ENCODE measurements around the gene KCNJ12. TPM values are rescaled to one million over a fixed set of nuclear protein-coding genes. Genes with fewer than 3 reads are reported as not detected.

Gene KCNJ12
- total RNA-seq, 1 experiment from 2014 or later, result 5.8 TPM

DNA sequence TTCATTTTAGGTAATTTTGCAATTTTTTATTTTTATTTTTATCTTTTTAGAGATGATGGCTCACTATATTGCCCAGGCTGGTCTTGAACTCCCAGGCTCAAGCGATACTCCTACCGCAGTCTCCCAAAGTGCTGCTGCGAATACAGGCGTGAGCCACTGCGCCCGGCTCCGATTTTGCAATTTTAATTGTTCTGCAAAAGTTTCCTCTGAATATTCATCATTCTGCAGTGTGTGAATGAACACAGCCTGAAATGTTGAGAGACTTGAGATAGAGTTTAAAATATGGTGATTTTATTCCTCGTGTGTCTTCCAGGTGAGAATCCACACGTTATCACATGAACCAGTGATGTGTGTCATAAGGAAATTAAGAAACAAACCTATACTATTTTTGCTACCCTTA is 75.8 kb downstream of the KCNJ12 start:
- ATAC-seq (no peak), DNase-seq (ENCODE audit: low read depth, low spot score) (no peak)
- ChIA-PET CTCF (no interaction called here), POLR2A (no interaction called here), RAD21 (ENCODE audit: low non-redundant PET in 1 of 2, low total read pairs in 2 of 2, uncharacterized antibody in 2 of 2, unreplicated experiment in 2 of 2) (no interaction called here)
- no peaks in the 10 kb centered on the region for H3K27me3 ChIP-seq (ENCODE audit: insufficient read depth, low read length)
- H4K20me1 ChIP-seq (ENCODE audit: insufficient read depth), result no peaks in the 10 kb centered on the region
- peaks cover 0 to 6% of the 10 kb centered on the region in 2 experiments; a peak in 1 of 4 replicates for H3K4me1 ChIP-seq (ENCODE audit: control insufficient read depth in 1 of 2, insufficient read depth in 2 of 2, low read length in 2 of 2)
- no peak overlapping the region for H3K9ac ChIP-seq (ENCODE audit: low read length)
- BruUV-seq (replicated peaks), result no TSS peak
- no peak overlapping the region for H2AFZ ChIP-seq (ENCODE audit: low read depth, low read length, poor library complexity, severe bottlenecking)
- no peak overlapping the region for H3K27ac ChIP-seq (ENCODE audit: low read depth, low read length)
- no peak overlapping the region for H3K4me2 ChIP-seq (ENCODE audit: low read length)
- no peaks in the 10 kb centered on the region for H3K36me3 ChIP-seq (ENCODE audit: control insufficient read depth in 1 of 2, insufficient read depth in 2 of 2, low read length in 2 of 2)
- TF ChIP-seq SRF (IDR thresholded peaks at IDR 0.05; ENCODE audit: low read depth) (no peak), MAX (IDR thresholded peaks at IDR 0.05) (no peak), ATF3 (IDR thresholded peaks at IDR 0.05) (no peak), TCF7L2 (IDR thresholded peaks at IDR 0.05; ENCODE audit: borderline replicate concordance, extremely low read depth, insufficient read depth, insufficient read length) (no peak), ZNF274 (IDR thresholded peaks at IDR 0.05; ENCODE audit: low read depth, low read length) (no peak), CEBPB (IDR thresholded peaks at IDR 0.05; ENCODE audit: low read depth) (no peak), REST (IDR thresholded peaks at IDR 0.05; ENCODE audit: low read depth) (no peak), FOSL1 (IDR thresholded peaks at IDR 0.05; ENCODE audit: low read depth) (no peak), YY1 (IDR thresholded peaks at IDR 0.05; ENCODE audit: extremely low read depth, insufficient replicate concordance, low read depth, low read length) (no peak), SP1 (IDR thresholded peaks at IDR 0.05; ENCODE audit: low read depth) (no peak), RAD21 (IDR thresholded peaks at IDR 0.05; ENCODE audit: low read depth) (no peak), CTCF (IDR thresholded peaks at IDR 0.05 in 2 of 3, conservative IDR thresholded peaks at IDR 0.05 in 1 of 3; ENCODE audit: borderline replicate concordance in 1 of 3, insufficient read depth in 1 of 3, low read depth in 2 of 3, low read length in 2 of 3) (no peak), ELF1 (IDR thresholded peaks at IDR 0.05; ENCODE audit: borderline replicate concordance, low read depth) (no peak), ZFX (IDR thresholded peaks at IDR 0.05) (no peak)
- intact Hi-C loops (cut with micrococcal nuclease), result loop anchor here (5.0 to 10.0 kb wide), 2 partner anchors 167 to 325 kb away; partner anchors contain the start of genes DHRS7B and MAP2K3
- no peaks in the 10 kb centered on the region for H3K79me2 ChIP-seq (ENCODE audit: insufficient read depth, low read length)
- no peaks in the 10 kb centered on the region for H3K9me2 ChIP-seq (ENCODE audit: insufficient read depth)
- no peak overlapping the region for H3K4me3 ChIP-seq (replicated peaks in 1 of 2; ENCODE audit: low read depth in 1 of 2, low read length in 2 of 2)
- H3K9me3 ChIP-seq (ENCODE audit: control insufficient read depth in 1 of 2, insufficient read depth in 1 of 2, low read depth in 1 of 2, low read length in 2 of 2), result no peaks in the 10 kb centered on the region

Data from HCT116 (cell line).